HG02870 (cell line): Measurements from ENCODE around the gene PRR19.

ENCODE experiments used
- ATAC-seq: cut with Tn5 transposase; IDR thresholded peaks from one replicate; pipeline ENCODE4 v1.9.1; 2021; ENCODE audit warnings: mild to moderate bottlenecking, moderate library complexity; ENCODE audit not compliant: unreplicated experiment

Gene PRR19

GRCh38 chr19:42294471-42295137 lies 7.3 kb upstream of the PRR19 start:
- no peak for ATAC-seq

- ATAC-seq: no peak
These were observed 6.6 kb upstream of the PRR19 start for GRCh38 chr19:42295342-42295741.

- ATAC-seq: peak; percentile 55
These were observed 6.0 kb upstream of the PRR19 start for GRCh38 chr19:42295831-42296525.

GRCh38 chr19:42297039-42297438 lies 4.9 kb upstream of the PRR19 start:
- ATAC-seq: no peak

GRCh38 chr19:42303101-42303464 lies 1.2 kb downstream of the PRR19 start:
- ATAC-seq: no peak

- no peak for ATAC-seq
These were observed 1.9 kb downstream of the PRR19 start for GRCh38 chr19:42303876-42304275.

- no peak for ATAC-seq
These were observed 4.7 kb downstream of the PRR19 start for GRCh38 chr19:42306646-42307045.

GRCh38 chr19:42309686-42310085 lies 7.8 kb downstream of the PRR19 start:
- no peak for ATAC-seq

- no peak for ATAC-seq
These were observed 9.7 kb downstream of the PRR19 start for GRCh38 chr19:42311657-42312056.

- no peak for ATAC-seq
These were observed 10.4 kb downstream of the PRR19 start for GRCh38 chr19:42312370-42312769.

GRCh38 chr19:42313096-42313839 lies 11.3 kb downstream of the PRR19 start, which contains the start of gene TMEM145:
TMEM145 (plus strand) TSS chr19:42313309; CDS start chr19:42313377, 68 bp downstream.
- no peak for ATAC-seq

GRCh38 chr19:42313840-42314755 lies 12.2 kb downstream of the PRR19 start:
- ATAC-seq: no peak

- ATAC-seq: no peak
These were observed 13.1 kb downstream of the PRR19 start for GRCh38 chr19:42315024-42315423.

- no peak for ATAC-seq
These were observed 14.6 kb downstream of the PRR19 start for GRCh38 chr19:42316223-42317211.

- no peak for ATAC-seq
These were observed 15.6 kb downstream of the PRR19 start for GRCh38 chr19:42317535-42317934.

GRCh38 chr19:42322305-42322704 lies 20.4 kb downstream of the PRR19 start:
- no peak for ATAC-seq

GRCh38 chr19:42323473-42323851 lies 21.5 kb downstream of the PRR19 start:
- no peak for ATAC-seq

- ATAC-seq: no peak
These were observed 22.1 kb downstream of the PRR19 start for GRCh38 chr19:42323852-42324654.
